ENCODE data around the gene FGF9.

DNA sequence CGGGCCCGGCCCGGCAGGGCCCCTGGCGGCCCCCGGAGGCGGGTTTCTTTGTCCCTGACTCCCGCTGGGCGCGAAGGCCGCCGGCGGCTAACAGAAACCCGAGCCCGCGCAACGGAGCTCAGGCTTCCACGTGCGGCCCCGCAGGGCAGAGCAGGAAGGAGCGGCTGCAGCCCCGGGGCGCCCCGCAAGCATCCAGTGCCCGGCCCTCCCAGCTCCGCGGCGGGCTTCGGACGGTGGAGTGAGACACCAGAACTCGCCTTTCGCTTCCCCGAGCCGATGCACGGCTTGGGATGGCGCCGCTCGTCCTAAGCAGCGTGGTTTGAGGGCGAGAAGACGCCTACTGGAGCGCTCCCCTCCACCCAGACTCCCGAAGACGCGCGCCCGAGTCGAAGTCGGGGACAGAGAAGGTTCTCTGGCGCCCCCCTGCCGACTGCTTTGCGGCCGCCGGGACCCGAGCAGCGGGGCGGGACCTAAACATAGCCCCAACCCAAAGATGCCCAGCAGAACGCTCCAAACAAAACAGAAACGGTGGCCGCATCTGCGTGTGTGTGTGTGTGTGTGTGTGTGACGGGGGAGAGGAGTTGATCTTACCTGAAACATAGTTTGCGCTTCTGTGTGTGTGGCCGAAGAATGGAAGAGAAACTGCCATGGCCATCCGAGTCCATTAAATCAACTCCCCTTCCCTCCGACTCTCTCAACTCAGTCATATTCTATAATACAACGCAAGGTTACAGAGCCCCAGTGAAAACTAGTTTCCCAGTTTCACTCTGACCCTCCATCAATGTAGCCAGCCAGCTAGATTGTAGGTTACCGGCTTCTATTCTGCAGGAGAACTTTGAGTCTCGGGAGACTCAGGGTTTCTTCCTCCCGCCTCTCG lies 629 bp upstream of the FGF9 start:
- TF ChIP-seq, protein P1, sequence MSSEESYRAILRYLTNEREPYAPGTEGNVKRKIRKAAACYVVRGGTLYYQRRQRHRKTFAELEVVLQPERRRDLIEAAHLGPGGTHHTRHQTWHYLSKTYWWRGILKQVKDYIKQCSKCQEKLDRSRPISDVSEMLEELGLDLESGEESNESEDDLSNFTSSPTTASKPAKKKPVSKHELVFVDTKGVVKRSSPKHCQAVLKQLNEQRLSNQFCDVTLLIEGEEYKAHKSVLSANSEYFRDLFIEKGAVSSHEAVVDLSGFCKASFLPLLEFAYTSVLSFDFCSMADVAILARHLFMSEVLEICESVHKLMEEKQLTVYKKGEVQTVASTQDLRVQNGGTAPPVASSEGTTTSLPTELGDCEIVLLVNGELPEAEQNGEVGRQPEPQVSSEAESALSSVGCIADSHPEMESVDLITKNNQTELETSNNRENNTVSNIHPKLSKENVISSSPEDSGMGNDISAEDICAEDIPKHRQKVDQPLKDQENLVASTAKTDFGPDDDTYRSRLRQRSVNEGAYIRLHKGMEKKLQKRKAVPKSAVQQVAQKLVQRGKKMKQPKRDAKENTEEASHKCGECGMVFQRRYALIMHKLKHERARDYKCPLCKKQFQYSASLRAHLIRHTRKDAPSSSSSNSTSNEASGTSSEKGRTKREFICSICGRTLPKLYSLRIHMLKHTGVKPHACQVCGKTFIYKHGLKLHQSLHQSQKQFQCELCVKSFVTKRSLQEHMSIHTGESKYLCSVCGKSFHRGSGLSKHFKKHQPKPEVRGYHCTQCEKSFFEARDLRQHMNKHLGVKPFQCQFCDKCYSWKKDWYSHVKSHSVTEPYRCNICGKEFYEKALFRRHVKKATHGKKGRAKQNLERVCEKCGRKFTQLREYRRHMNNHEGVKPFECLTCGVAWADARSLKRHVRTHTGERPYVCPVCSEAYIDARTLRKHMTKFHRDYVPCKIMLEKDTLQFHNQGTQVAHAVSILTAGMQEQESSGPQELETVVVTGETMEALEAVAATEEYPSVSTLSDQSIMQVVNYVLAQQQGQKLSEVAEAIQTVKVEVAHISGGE (CRISPR knock-in tag; IDR thresholded peaks at IDR 0.05), result no peak
- TF ChIP-seq, protein P2, sequence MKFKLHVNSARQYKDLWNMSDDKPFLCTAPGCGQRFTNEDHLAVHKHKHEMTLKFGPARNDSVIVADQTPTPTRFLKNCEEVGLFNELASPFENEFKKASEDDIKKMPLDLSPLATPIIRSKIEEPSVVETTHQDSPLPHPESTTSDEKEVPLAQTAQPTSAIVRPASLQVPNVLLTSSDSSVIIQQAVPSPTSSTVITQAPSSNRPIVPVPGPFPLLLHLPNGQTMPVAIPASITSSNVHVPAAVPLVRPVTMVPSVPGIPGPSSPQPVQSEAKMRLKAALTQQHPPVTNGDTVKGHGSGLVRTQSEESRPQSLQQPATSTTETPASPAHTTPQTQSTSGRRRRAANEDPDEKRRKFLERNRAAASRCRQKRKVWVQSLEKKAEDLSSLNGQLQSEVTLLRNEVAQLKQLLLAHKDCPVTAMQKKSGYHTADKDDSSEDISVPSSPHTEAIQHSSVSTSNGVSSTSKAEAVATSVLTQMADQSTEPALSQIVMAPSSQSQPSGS (IDR thresholded peaks at IDR 0.05; ENCODE audit: low read length), result no peak
- no peak for TF ChIP-seq RCOR1 (conservative IDR thresholded peaks at IDR 0.05; ENCODE audit: low read depth, low read length)
- TF ChIP-seq, protein P3, sequence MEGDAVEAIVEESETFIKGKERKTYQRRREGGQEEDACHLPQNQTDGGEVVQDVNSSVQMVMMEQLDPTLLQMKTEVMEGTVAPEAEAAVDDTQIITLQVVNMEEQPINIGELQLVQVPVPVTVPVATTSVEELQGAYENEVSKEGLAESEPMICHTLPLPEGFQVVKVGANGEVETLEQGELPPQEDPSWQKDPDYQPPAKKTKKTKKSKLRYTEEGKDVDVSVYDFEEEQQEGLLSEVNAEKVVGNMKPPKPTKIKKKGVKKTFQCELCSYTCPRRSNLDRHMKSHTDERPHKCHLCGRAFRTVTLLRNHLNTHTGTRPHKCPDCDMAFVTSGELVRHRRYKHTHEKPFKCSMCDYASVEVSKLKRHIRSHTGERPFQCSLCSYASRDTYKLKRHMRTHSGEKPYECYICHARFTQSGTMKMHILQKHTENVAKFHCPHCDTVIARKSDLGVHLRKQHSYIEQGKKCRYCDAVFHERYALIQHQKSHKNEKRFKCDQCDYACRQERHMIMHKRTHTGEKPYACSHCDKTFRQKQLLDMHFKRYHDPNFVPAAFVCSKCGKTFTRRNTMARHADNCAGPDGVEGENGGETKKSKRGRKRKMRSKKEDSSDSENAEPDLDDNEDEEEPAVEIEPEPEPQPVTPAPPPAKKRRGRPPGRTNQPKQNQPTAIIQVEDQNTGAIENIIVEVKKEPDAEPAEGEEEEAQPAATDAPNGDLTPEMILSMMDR (IDR thresholded peaks at IDR 0.05 in 2 of 3, conservative IDR thresholded peaks at IDR 0.05 in 1 of 3; ENCODE audit: control insufficient read depth in 2 of 3, extremely low read depth in 1 of 3, insufficient read depth in 1 of 3, low read depth in 3 of 3, low read length in 3 of 3), result peak; percentile 23 to 38 (median 32); a peak in 4 of 6 replicates
- no peak for TF ChIP-seq SIN3A (IDR thresholded peaks at IDR 0.05; ENCODE audit: low read depth, low read length)
- no peak for TF ChIP-seq EP300 (IDR thresholded peaks at IDR 0.05; ENCODE audit: borderline replicate concordance in 1 of 2, control insufficient read depth in 1 of 2, low read depth in 2 of 2, low read length in 2 of 2)

Data from GM12878 (cell line).